GM23338 (cell line): ENCODE results near the gene SBSN. TPM values are rescaled to one million over a fixed set of nuclear protein-coding genes. Genes with fewer than 3 reads are reported as not detected.

Source experiments
- ATAC-seq: fragments of 200-7000 bp; cut with Tn5 transposase; 3 replicates; pipeline ENCODE4 v1.9.1; 2020
- DNase-seq: peaks from one replicate; pipeline ENCODE4 v3.0.0-alpha.2; 2015; ENCODE audit warnings: low spot score
- H2AFZ ChIP-seq: fragments of 200-600 bp; sonication (generic); 2 replicates; pipeline ENCODE4 v1.8.0; 2016; ENCODE audit warnings: antibody characterized with exemption, mild to moderate bottlenecking, moderate library complexity
- H3F3A ChIP-seq: fragments of 200-600 bp; sonication (generic); replicated peaks from 2 replicates; pipeline ENCODE4 v1.8.0; 2017; ENCODE audit warnings: antibody characterized with exemption, mixed run types, low read depth
- H3K27ac ChIP-seq: fragments of 200-600 bp; sonication (generic); 2 replicates; pipeline ENCODE4 v1.6.1; 2016; ENCODE audit warnings: low read depth
- H3K27me3 ChIP-seq: fragments of 200-600 bp; sonication (generic); 2 replicates; pipeline ENCODE4 v1.8.0; 2016; ENCODE audit warnings: mild to moderate bottlenecking, mixed run types, moderate library complexity; ENCODE audit not compliant: insufficient read depth
- H3K36me3 ChIP-seq: fragments of 200-600 bp; sonication (generic); 2 replicates; pipeline ENCODE4 v1.8.0; 2016; ENCODE audit warnings: mild to moderate bottlenecking; ENCODE audit not compliant: insufficient read depth
- H3K4me1 ChIP-seq: fragments of 200-600 bp; sonication (generic); 2 replicates; pipeline ENCODE4 v1.8.0; 2016; ENCODE audit warnings: mild to moderate bottlenecking, moderate library complexity; ENCODE audit not compliant: insufficient read depth
- H3K4me2 ChIP-seq: fragments of 200-600 bp; sonication (generic); 2 replicates; pipeline ENCODE4 v1.7.1; 2017; ENCODE audit warnings: mixed run types
- H3K4me3 ChIP-seq: fragments of 200-600 bp; sonication (generic); 2 replicates; pipeline ENCODE4 v1.6.1; 2016; ENCODE audit warnings: mixed run types
- H3K79me2 ChIP-seq: fragments of 200-600 bp; sonication (generic); replicated peaks from 2 replicates; pipeline ENCODE4 v1.8.0; 2017; ENCODE audit warnings: mild to moderate bottlenecking; ENCODE audit not compliant: insufficient read depth
- H3K9me2 ChIP-seq: fragments of 200-600 bp; sonication (generic); 2 replicates; pipeline ENCODE4 v1.8.0; 2017; ENCODE audit not compliant: insufficient read depth
- H4K20me1 ChIP-seq: fragments of 200-600 bp; sonication (generic); replicated peaks from 2 replicates; pipeline ENCODE4 v1.8.0; 2017; ENCODE audit warnings: mild to moderate bottlenecking; ENCODE audit not compliant: insufficient read depth
- H3K27ac Mint-ChIP-seq: 2 replicates; pipeline ENCODE4 v1.8.0; 2020; ENCODE audit warnings: inconsistent platforms, mild to moderate bottlenecking, moderate library complexity, mixed read lengths
- H3K27me3 Mint-ChIP-seq: 3 replicates; pipeline ENCODE4 v1.8.0; 2022; ENCODE audit warnings: low read depth, mild to moderate bottlenecking, moderate library complexity, mixed read lengths, inconsistent platforms; ENCODE audit not compliant: insufficient read depth, poor library complexity
- H3K36me3 Mint-ChIP-seq: 3 replicates; pipeline ENCODE4 v1.8.0; 2021; ENCODE audit warnings: low read depth, mild to moderate bottlenecking, inconsistent platforms, moderate library complexity, mixed read lengths
- H3K4me1 Mint-ChIP-seq: 3 replicates; pipeline ENCODE4 v1.8.0; 2020; ENCODE audit warnings: mild to moderate bottlenecking, inconsistent platforms, mixed read lengths
- H3K4me3 Mint-ChIP-seq: 3 replicates; pipeline ENCODE4 v1.8.0; 2021; ENCODE audit warnings: moderate library complexity, mild to moderate bottlenecking, inconsistent platforms, mixed read lengths
- H3K9me3 Mint-ChIP-seq: 3 replicates; pipeline ENCODE4 v1.8.0; 2020; ENCODE audit warnings: moderate library complexity, mild to moderate bottlenecking, inconsistent platforms, mixed read lengths
- CREB1 ChIP-seq: fragments of 250-450 bp; sonication (Bioruptor Pico); IDR thresholded peaks from 2 replicates; pipeline ENCODE4 v1.5.0; 2020; ENCODE audit warnings: low read depth, mild to moderate bottlenecking, moderate library complexity
- EZH2 ChIP-seq: fragments of 200-600 bp; sonication (generic); IDR thresholded peaks from one replicate; pipeline ENCODE4 v1.8.0; 2017; ENCODE audit warnings: antibody characterized with exemption, mild to moderate bottlenecking, low read depth; ENCODE audit not compliant: unreplicated experiment
- EZH2phosphoT487 ChIP-seq: fragments of 200-600 bp; sonication (generic); IDR thresholded peaks from one replicate; pipeline ENCODE4 v1.8.1; 2018; ENCODE audit warnings: antibody characterized with exemption; ENCODE audit not compliant: unreplicated experiment
- NANOG ChIP-seq: IDR thresholded peaks from 2 replicates; pipeline ENCODE4 v1.6.1; 2016; ENCODE audit warnings: antibody characterized with exemption, borderline replicate concordance
- ZNF114 ChIP-seq: fragments of 250-450 bp; sonication (Bioruptor Pico); IDR thresholded peaks from 2 replicates; pipeline ENCODE4 v1.5.0; 2020; ENCODE audit warnings: mild to moderate bottlenecking, moderate library complexity
- ZNF331 ChIP-seq: fragments of 250-450 bp; sonication (Bioruptor Pico); IDR thresholded peaks from 2 replicates; pipeline ENCODE4 v1.5.0; 2020; ENCODE audit warnings: low read depth, mild to moderate bottlenecking, moderate library complexity
- polyA plus RNA-seq: library from polyadenylated mRNA; unstranded; fragments of >200 nt; fragmentation: Nextera tagmentation; extraction: Ambion mirVana; gene quantifications from 2 replicates; pipeline ENCODE4 v1.2.1, GENCODE V29; 2016
- total RNA-seq: library from RNA; depleted of rRNA; stranded (reverse); fragments of >200 nt; shearing (Covaris generic); gene quantifications from 2 replicates; pipeline ENCODE4 v1.2.3, GENCODE V29; 2014
- TF ChIP-seq, protein P1 (sequence below): IDR thresholded peaks from 2 replicates; pipeline ENCODE4 v1.6.1; 2016; ENCODE audit warnings: antibody characterized with exemption
- TF ChIP-seq, protein P2 (sequence below), 2 experiments: fragments of 200-600 bp in 1 of 2; sonication (generic) in 1 of 2; conservative IDR thresholded peaks; 2 replicates each; pipeline versions ENCODE4 v1.5.1 to v1.6.1; 2016 to 2017; ENCODE audit warnings: antibody characterized with exemption in 2 of 2, low read depth in 2 of 2, mild to moderate bottlenecking in 2 of 2, moderate library complexity in 1 of 2
- TF ChIP-seq, protein P3 (sequence below): IDR thresholded peaks from one replicate; pipeline ENCODE4 v1.6.1; 2018; ENCODE audit warnings: antibody characterized with exemption; ENCODE audit not compliant: unreplicated experiment

Gene SBSN
- total and polyA plus RNA-seq, 2 experiments from 2014 or later: 0.39 TPM; not detected in 1

DNA sequence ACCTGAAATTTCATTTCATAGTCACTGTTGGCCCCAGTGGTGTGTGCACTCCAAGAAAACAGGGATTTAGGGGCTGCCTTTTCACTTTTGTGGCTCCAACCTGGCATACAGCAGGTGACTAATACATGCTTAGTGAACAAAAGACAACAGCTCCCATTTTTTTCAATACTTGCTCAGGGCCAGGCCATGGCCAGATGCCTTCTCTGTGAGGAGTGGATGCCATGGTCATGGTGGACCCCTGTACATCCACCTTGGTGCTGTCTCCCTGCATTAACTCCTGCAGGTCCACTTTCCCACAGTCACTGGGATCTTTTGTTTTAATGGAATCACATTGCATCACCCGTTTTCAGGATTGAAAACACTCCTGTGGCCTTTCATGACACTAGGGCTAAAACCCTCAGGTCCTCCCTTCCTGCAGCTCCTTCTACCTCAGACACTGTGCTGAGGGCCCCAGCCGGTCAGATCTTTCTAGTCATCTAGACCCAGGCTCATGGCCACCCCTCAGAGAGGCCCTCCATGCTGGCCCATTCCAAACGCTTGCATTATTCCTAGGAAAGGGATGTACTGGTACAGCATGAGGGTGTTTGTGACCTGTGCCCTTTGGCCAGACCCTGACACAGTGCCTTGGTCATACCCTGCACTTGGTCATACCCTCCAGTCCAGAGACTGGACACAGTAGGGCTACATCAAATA is 16.1 kb upstream of the SBSN start (continued):
- TF ChIP-seq, protein P1, sequence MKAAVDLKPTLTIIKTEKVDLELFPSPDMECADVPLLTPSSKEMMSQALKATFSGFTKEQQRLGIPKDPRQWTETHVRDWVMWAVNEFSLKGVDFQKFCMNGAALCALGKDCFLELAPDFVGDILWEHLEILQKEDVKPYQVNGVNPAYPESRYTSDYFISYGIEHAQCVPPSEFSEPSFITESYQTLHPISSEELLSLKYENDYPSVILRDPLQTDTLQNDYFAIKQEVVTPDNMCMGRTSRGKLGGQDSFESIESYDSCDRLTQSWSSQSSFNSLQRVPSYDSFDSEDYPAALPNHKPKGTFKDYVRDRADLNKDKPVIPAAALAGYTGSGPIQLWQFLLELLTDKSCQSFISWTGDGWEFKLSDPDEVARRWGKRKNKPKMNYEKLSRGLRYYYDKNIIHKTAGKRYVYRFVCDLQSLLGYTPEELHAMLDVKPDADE: no peak
- TF ChIP-seq CREB1 (no peak), ZNF331 (CRISPR knock-in tag) (no peak), NANOG (no peak), EZH2 (no peak), ZNF114 (CRISPR knock-in tag) (no peak)
- TF ChIP-seq, protein P2, sequence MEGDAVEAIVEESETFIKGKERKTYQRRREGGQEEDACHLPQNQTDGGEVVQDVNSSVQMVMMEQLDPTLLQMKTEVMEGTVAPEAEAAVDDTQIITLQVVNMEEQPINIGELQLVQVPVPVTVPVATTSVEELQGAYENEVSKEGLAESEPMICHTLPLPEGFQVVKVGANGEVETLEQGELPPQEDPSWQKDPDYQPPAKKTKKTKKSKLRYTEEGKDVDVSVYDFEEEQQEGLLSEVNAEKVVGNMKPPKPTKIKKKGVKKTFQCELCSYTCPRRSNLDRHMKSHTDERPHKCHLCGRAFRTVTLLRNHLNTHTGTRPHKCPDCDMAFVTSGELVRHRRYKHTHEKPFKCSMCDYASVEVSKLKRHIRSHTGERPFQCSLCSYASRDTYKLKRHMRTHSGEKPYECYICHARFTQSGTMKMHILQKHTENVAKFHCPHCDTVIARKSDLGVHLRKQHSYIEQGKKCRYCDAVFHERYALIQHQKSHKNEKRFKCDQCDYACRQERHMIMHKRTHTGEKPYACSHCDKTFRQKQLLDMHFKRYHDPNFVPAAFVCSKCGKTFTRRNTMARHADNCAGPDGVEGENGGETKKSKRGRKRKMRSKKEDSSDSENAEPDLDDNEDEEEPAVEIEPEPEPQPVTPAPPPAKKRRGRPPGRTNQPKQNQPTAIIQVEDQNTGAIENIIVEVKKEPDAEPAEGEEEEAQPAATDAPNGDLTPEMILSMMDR (conservative IDR thresholded peaks at IDR 0.05; ENCODE audit: low read depth in 2 of 2): no peak
- TF ChIP-seq, protein P3, sequence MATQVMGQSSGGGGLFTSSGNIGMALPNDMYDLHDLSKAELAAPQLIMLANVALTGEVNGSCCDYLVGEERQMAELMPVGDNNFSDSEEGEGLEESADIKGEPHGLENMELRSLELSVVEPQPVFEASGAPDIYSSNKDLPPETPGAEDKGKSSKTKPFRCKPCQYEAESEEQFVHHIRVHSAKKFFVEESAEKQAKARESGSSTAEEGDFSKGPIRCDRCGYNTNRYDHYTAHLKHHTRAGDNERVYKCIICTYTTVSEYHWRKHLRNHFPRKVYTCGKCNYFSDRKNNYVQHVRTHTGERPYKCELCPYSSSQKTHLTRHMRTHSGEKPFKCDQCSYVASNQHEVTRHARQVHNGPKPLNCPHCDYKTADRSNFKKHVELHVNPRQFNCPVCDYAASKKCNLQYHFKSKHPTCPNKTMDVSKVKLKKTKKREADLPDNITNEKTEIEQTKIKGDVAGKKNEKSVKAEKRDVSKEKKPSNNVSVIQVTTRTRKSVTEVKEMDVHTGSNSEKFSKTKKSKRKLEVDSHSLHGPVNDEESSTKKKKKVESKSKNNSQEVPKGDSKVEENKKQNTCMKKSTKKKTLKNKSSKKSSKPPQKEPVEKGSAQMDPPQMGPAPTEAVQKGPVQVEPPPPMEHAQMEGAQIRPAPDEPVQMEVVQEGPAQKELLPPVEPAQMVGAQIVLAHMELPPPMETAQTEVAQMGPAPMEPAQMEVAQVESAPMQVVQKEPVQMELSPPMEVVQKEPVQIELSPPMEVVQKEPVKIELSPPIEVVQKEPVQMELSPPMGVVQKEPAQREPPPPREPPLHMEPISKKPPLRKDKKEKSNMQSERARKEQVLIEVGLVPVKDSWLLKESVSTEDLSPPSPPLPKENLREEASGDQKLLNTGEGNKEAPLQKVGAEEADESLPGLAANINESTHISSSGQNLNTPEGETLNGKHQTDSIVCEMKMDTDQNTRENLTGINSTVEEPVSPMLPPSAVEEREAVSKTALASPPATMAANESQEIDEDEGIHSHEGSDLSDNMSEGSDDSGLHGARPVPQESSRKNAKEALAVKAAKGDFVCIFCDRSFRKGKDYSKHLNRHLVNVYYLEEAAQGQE: no peak

DNA sequence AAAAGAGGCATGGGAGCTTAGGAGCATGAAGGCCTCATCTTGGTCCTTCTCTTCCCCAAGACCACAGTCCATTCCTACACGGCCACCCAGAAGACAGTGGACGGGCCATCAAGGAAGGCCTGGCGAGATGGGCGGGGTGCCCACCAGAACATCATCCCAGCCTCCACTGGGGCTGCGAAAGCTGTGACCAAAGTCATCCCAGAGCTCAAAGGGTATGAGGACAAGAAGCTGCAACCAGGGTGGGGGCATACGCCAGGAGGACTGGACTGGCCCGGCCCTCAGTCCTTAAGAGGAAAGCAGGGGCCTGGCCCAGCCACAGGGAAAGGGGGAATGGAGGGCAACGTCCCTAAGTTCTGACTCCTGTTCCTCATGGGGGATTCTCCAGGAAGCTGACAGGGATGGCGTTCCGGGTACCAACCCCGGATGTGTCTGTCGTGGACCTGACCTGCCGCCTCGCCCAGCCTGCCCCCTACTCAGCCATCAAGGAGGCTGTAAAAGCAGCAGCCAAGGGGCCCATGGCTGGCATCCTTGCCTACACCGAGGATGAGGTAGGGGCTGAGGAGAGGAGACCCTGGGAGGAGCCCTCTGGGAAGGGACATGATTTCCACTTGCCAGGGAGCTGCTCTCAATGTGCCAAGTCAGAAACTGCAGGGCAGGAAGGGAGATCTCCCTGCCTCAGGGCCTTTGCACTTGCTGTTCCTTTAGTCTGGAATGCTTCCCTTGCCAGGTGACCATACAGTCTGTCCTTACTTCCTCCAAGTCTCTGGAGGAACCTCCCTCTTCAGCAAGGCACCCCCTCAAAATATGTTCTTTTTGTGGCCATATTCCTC is 15.4 kb upstream of the SBSN start:
- Mint-ChIP-seq H3K9me3 (no peaks in the 10 kb centered on the region), H3K4me1 (peaks cover 36% of the 10 kb centered on the region), H3K27me3 (peaks cover 6% of the 10 kb centered on the region), H3K27ac (no peak overlapping the region), H3K36me3 (peaks cover 55% of the 10 kb centered on the region), H3K4me3 (peak overlapping the region; percentile 99; the same call in 1 of the 3 replicates)
- H3K4me1 ChIP-seq: peaks cover 15% of the 10 kb centered on the region
- no peak overlapping the region for H3K4me2 ChIP-seq
- no peaks in the 10 kb centered on the region for H3K9me2 ChIP-seq
- H2AFZ ChIP-seq: no peak overlapping the region
- peaks cover 7% of the 10 kb centered on the region; the same call in 1 of the 2 replicates for H3F3A ChIP-seq
- no peaks in the 10 kb centered on the region; the same call in 1 of the 2 replicates for H4K20me1 ChIP-seq
- no peak overlapping the region for H3K27ac ChIP-seq
- DNase-seq: no peak
- peak overlapping the region; percentile 99 for H3K4me3 ChIP-seq
- H3K36me3 ChIP-seq: peaks cover 7% of the 10 kb centered on the region; the same call in 1 of the 2 replicates
- H3K27me3 ChIP-seq: no peaks in the 10 kb centered on the region
- H3K79me2 ChIP-seq: peaks cover 27% of the 10 kb centered on the region
- no peak for ATAC-seq
- TF ChIP-seq, protein P1: no peak
- TF ChIP-seq NANOG (no peak), CREB1 (no peak), EZH2phosphoT487 (no peak), ZNF114 (CRISPR knock-in tag) (no peak)
- TF ChIP-seq, protein P2 (conservative IDR thresholded peaks at IDR 0.05; ENCODE audit: low read depth in 2 of 2): no peak
